Esophagus muscularis mucosa (tissue), 4 donors: ENCODE data around the gene CTRL. TPM values are rescaled to one million over a fixed set of nuclear protein-coding genes. Genes with fewer than 3 reads are reported as not detected.
"Not testable (repeated sequence)": the region's sequence is repeated elsewhere in the genome, so short reads cannot be mapped to it uniquely, and the experiment has no call there.

ENCODE experiments used
- DNase-seq: peaks from one replicate; pipeline ENCODE4 v3.0.0-alpha.2; 2017; ENCODE audit errors: extremely low spot score
- H3K27ac ChIP-seq, 4 donors: fragments of 200-600 bp; sonication (generic); replicated peaks in 1 of 4; 1 replicate in 3 of 4; 2 replicates in 1 of 4; pipeline ENCODE4 v1.5.1; 2016 to 2019; ENCODE audit warnings: mild to moderate bottlenecking in 1 of 4
- H3K27me3 ChIP-seq, 4 donors: fragments of 200-600 bp; sonication (generic); one replicate each; pipeline versions ENCODE4 v1.5.1 to v1.6.0; 2016 to 2019
- H3K36me3 ChIP-seq, 4 donors: fragments of 200-600 bp; sonication (generic); one replicate each; pipeline ENCODE4 v1.5.1; 2016 to 2019
- H3K4me1 ChIP-seq, 4 donors: fragments of 200-600 bp; sonication (generic); one replicate each; pipeline ENCODE4 v1.5.1; 2016 to 2019
- H3K4me3 ChIP-seq, 4 donors: fragments of 200-600 bp; sonication (generic); 1 replicate in 2 of 4; 2 replicates in 2 of 4; pipeline ENCODE4 v1.5.1; 2016 to 2019; ENCODE audit warnings: mild to moderate bottlenecking in 4 of 4, moderate library complexity in 1 of 4
- H3K9me3 ChIP-seq, 4 donors: fragments of 200-600 bp; sonication (generic); 1 replicate in 3 of 4; 2 replicates in 1 of 4; pipeline ENCODE4 v1.5.1; 2016 to 2019
- EP300 ChIP-seq: sonication (generic); formaldehyde crosslinking; IDR thresholded peaks from one replicate; pipeline ENCODE4 v1.6.1; 2017; ENCODE audit warnings: antibody characterized with exemption
- POLR2A ChIP-seq: fragments of 450-650 bp; IDR thresholded peaks from one replicate; pipeline ENCODE4 v1.6.1; 2017; ENCODE audit warnings: antibody characterized with exemption, moderate library complexity, mild to moderate bottlenecking, low read depth
- POLR2AphosphoS5 ChIP-seq, 2 donors: sonication (generic); formaldehyde crosslinking; IDR thresholded peaks; one replicate each; pipeline ENCODE4 v1.6.1; 2017; ENCODE audit warnings: antibody characterized with exemption in 2 of 2
- WGBS: methylation state at CpG from one replicate; pipeline ENCODE4 v1.1.5; 2018; 5-methylcytosine and 5-hydroxymethylcytosine counted together
- intact Hi-C: fragments of 100-400 bp; cut with DNase I; formaldehyde crosslinking; loops from one replicate; pipeline ENCODE4 v1.15.1; 2023
- total RNA-seq, 4 donors: library from RNA; depleted of rRNA; stranded (reverse); fragments of >200 nt; gene quantifications; one replicate each; pipeline versions ENCODE4 v1.1.0 to v1.2.1, GENCODE V29; 2016
- TF ChIP-seq, protein P1 (sequence below), 3 experiments: fragments of 200-600 bp in 2 of 3; fragments of 450-650 bp in 1 of 3; sonication (generic) in 2 of 3; IDR thresholded peaks; one replicate each; pipeline ENCODE4 v1.5.1; 2017 to 2019; ENCODE audit warnings: antibody characterized with exemption in 3 of 3, mild to moderate bottlenecking in 2 of 3, moderate library complexity in 1 of 3

Gene CTRL
- total RNA-seq, 4 donors from 2014 or later = 0.80 to 1.1 (median 0.99) TPM; not detected in 1

GRCh38 chr16:67939507-67940445 is 8.1 kb upstream of the CTRL start:
- WGBS = 76% methylated on average over 13 of the region's 33 CpGs
- no peak for DNase-seq
- no peak overlapping the region for H3K4me3 ChIP-seq

DNA sequence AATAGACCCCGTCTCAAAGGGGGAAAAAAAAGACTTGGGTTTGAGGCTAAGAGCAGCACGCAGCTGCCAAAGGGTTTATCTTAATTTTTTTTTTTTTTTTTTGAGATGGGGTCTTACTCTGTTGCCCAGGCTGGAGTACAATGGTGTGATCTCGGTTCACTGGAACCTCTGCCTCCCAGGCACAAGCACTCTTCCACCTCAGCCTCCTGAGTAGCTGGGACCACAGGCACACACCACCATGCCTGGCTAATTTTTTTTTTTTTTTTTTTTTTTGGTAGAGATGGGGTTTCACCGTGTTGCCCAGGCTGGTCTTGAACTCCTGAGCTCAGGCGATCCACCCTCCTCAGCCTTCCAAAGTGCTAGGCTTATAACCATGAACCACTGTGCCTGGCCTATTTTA is 6.1 kb upstream of the CTRL start:
- DNase-seq, H3K27me3 ChIP-seq, H3K9me3 ChIP-seq, intact Hi-C loops, H3K4me3 ChIP-seq: not testable (repeated sequence)
- peaks cover 11 to 54% (median 36%) of the 10 kb centered on the region in 4 donors for H3K36me3 ChIP-seq
- H3K27ac ChIP-seq = peak overlapping the region in 3 of 4 donors; percentile 86 to 92 (median 91)
- peaks cover 19 to 54% (median 41%) of the 10 kb centered on the region in 4 donors for H3K4me1 ChIP-seq
- 93% methylated on average over 5 of the region's 5 CpGs for WGBS

More at GRCh38 chr16:67939507-67940445, 8.1 kb upstream of the CTRL start:
- H3K4me1 ChIP-seq = peaks cover 31 to 64% (median 55%) of the 10 kb centered on the region in 4 donors
- H3K9me3 ChIP-seq = no peaks in the 10 kb centered on the region
- H3K27ac ChIP-seq = peak overlapping the region in 2 of 4 donors; percentile 15 to 36
- H3K36me3 ChIP-seq = peaks cover 19 to 60% (median 47%) of the 10 kb centered on the region in 4 donors
- TF ChIP-seq POLR2A = no peak
- no peak for TF ChIP-seq EP300
- TF ChIP-seq, protein P1, sequence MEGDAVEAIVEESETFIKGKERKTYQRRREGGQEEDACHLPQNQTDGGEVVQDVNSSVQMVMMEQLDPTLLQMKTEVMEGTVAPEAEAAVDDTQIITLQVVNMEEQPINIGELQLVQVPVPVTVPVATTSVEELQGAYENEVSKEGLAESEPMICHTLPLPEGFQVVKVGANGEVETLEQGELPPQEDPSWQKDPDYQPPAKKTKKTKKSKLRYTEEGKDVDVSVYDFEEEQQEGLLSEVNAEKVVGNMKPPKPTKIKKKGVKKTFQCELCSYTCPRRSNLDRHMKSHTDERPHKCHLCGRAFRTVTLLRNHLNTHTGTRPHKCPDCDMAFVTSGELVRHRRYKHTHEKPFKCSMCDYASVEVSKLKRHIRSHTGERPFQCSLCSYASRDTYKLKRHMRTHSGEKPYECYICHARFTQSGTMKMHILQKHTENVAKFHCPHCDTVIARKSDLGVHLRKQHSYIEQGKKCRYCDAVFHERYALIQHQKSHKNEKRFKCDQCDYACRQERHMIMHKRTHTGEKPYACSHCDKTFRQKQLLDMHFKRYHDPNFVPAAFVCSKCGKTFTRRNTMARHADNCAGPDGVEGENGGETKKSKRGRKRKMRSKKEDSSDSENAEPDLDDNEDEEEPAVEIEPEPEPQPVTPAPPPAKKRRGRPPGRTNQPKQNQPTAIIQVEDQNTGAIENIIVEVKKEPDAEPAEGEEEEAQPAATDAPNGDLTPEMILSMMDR (IDR thresholded peaks at IDR 0.05) = no peak
- TF ChIP-seq POLR2AphosphoS5 (IDR thresholded peaks at IDR 0.05) = peak in 1 of 2 donors; percentile 36
- H3K27me3 ChIP-seq = no peaks in the 10 kb centered on the region
- intact Hi-C loops = no loop called here

GRCh38 chr16:67936880-67937605 is 5.4 kb upstream of the CTRL start:
- Histone ChIP-seq H3K27me3 (no peaks in the 10 kb centered on the region), H3K27ac (peak overlapping the region; percentile 86 to 93 (median 92)), H3K4me1 (peaks cover 19 to 48% (median 35%) of the 10 kb centered on the region in 4 donors), H3K4me3 (peak overlapping the region; percentile 73 to 96 (median 88)), H3K36me3 (peaks cover 5 to 54% (median 34%) of the 10 kb centered on the region in 4 donors), H3K9me3 (no peaks in the 10 kb centered on the region)
- 45% methylated on average over 6 of the region's 6 CpGs for WGBS
- TF ChIP-seq POLR2AphosphoS5 (IDR thresholded peaks at IDR 0.05) (no peak), POLR2A (no peak), EP300 (no peak)
- TF ChIP-seq, protein P1 (IDR thresholded peaks at IDR 0.05) = no peak
- no peak for DNase-seq
- intact Hi-C loops = no loop called here

GRCh38 chr16:67936124-67936879 is 4.6 kb upstream of the CTRL start, which contains the start of gene PSMB10:
PSMB10 (minus strand) TSS chr16:67936850; CDS start chr16:67936749, 101 bp downstream.
- intact Hi-C loops = no loop called here

More at GRCh38 chr16:67936124-67936879, 4.6 kb upstream of the CTRL start, which contains the start of gene PSMB10:
- Histone ChIP-seq H3K27ac (peak within 1 kb of the TSS; percentile 86 to 93 (median 92)), H3K9me3 (no peaks in the 10 kb centered on the region), H3K4me3 (peak within 1 kb of the TSS; percentile 73 to 96 (median 88)), H3K36me3 (peaks cover 5 to 51% (median 33%) of the 10 kb centered on the region in 4 donors), H3K4me1 (peaks cover 19 to 42% (median 35%) of the 10 kb centered on the region in 4 donors), H3K27me3 (no peaks in the 10 kb centered on the region)
- no peak for TF ChIP-seq EP300
- TF ChIP-seq POLR2AphosphoS5 (IDR thresholded peaks at IDR 0.05) = peak; percentile 51 to 71
- no peak for TF ChIP-seq POLR2A
- TF ChIP-seq, protein P1 (IDR thresholded peaks at IDR 0.05) = no peak
- no peak for DNase-seq
- under 1% methylated on average over 32 of the region's 54 CpGs for WGBS
